Cortex of kidney (tissue), 1 donor: ENCODE data around the gene ZFP82.

Experiments
- DNase-seq: peaks from one replicate; lab custom pipeline; 2025; lab: John Stamatoyannopoulos, UW

ZFP82 gene

DNA sequence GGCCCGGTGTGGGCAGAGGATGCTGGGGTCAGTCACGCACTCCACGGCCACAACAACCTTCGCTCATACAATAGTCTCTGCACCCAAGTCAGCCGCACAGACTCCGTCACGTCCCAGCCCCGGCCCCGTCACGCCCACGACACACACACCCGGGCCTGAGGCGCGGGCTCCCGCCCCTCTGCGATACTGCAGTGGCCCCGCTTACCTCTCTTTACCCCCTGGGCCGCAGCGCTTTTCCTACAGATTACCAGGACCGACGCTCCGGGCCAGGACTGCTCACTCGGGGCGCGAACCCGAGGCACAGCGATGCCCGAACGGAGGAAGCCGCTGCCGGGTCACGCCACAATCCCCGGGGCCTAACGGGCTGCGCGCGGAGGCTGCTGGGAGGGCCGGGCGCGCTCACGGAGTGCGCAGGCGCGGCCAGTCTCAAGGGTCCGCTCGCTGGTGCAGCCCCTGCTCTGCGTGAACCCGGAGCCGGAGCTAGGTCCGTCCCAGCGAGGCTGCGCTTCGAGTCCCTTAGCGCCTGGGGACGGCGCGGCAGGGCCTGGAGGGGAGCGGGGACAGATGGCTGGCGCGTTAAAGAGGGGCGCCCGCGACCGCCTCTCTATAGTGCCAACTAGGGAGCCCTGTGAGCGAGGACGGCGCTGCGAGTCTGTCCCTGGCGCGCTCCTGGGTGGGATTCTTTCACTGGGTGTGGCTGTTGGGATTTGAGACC lies at the start of gene ZFP82:
TSS of gene ZFP82 (minus strand) at position 358 of the 715 bp plus-strand sequence. CDS start 8,855 bp downstream, outside the sequence.
- DNase-seq, result no peak

DNA sequence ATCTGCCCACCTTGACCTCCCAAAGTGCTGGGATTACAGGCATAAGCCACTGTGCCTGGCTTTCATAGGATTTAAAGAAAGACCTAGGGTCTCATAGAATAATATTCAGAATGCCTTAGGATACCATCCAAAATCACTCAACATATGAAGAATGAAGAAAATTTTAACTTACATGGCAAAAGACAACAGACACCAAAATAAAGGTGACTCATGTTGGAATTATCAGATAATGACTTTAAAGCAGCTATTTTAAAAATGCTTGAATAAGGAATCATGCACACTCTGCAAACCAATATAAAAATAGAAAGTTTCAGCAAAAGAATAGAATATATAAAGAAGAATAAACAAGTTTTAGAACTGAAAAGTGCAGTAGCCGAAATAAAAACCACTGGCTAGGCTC lies 41.6 kb upstream of the ZFP82 start:
- no peak for DNase-seq

DNA sequence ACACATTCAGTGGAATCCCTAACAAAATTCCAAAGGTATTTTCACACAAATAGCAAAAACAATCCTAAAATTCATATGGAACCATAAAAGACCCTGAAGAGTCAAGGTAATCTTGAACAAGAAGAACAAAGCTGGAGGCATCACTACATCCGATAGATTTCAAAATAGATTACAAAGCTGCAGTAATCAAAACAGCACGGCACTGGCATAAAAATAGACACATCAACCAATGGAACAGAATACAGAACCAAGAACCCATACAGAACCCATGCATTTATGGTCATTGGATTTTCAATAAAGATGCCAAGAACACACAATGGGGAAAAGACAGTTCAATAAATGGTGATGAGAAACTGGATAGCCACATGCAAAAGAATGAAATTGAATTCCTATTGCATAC lies 38.4 kb upstream of the ZFP82 start:
- no peak for DNase-seq

DNA sequence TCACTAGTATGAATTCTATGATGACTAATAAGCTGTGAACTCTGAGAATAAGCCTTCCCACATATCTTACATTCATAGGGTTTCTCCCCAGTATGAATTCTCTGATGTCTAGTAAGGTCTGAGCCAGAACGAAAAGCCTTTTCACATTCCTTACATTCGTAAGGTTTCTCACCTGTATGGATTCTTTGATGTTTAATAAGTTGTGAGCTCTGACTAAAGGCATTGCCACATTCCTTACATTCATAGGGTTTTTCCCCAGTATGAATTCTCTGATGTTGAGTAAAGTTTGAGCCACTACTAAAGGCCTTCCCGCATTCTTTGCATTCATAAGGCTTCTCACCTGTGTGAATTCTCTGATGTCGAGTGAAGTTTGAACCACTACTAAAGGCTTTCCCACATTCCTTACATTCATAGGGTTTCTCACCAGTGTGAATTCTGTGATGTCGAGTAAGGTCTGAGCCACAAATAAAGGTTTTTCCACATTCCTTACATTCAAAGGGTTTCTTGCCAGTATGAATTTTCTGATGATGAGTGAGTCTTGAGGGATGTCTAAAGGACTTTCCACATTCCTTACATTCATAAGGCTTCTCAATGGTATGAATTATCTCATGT lies 30.7 kb upstream of the ZFP82 start:
- DNase-seq, result no peak

DNA sequence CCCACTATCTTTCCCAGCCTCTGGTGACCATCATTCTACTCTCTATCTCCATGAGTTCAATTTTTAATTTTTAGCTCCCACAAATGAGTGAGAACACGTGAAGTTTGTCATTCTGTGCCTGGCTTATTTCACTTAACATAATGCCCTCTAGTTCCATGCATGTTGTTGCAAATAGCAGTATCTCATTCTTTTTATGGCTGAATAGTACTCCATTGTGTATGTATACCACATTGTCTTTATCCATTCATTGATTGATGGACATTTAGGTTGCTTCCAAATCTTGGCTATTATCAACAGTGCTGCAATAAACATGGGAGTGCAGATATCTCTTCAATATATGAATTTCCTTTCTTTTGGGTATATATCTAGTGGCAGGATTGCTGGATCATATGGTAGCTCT lies 22.9 kb upstream of the ZFP82 start:
- no peak for DNase-seq

DNA sequence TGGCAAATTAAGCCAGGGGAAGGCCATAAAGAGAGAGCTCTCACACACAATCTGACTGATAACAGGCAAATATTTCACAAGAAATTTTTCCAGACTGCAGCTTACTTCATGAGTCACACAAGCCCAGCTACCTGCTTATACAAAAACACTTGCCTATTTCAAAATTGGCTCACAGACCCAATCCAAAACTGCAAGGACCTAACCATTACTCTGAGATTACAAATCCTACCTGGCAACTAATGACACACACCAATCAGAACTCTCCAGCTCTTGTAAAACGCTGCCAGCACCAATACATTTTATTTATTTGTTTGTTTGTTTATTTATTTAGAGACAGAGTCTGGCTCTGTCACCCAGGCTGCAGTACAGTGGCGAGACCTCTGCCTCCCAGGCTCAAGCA lies 18.1 kb upstream of the ZFP82 start:
- no peak for DNase-seq

DNA sequence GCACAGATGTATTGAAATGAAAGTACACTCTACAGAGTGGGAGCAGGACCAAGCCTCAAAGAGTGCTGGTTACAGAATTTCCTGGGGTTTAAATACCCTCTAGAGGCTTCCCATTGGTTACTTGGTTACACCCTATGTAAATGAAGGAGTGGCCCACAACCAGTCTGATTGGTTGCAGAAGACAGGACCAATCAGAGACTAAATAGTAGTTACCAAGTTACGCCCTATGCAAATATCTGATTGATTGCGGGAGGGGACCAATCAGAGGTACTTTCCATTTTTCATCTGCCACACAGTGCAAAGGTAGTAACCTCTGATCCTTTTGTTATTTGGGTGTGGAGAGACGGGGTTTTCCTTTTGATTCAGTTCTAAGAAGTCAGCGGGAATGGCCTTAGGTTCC lies 5.5 kb upstream of the ZFP82 start:
- no peak for DNase-seq

DNA sequence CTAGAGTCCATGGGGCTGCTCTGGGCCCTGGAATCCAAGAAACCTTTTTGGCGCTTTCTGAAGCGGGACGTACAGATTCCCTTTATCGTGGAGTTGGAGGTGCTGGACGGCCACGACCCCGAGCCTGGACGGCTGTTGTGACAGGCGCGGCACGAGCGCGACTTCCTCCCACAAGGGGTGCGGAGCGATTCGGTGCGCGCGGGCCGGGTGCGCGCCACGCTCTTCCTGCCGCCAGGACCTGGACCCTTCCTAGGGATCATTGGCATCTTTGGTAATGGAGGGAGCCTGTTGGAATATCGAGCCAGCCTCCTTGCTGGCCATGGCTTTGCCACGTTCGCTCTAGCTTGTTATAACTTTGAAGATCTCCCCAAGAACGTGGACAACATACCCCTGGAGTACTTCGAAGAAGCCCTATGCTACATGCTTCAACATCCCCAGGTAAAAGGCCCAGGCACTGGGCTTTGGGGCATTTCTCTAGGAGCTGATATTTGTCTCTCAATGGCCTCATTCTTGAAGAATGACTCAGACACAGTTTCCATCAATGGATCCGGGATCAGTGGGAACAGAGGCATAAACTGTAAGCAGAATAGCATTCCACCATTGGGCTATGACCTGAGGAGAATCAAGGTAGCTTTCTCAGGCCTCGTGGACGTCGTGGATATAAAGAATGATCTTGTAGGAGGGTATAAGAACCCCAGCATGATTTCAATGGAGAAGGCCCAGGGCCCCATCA lies 3.5 kb upstream of the ZFP82 start:
- DNase-seq, result no peak

DNA sequence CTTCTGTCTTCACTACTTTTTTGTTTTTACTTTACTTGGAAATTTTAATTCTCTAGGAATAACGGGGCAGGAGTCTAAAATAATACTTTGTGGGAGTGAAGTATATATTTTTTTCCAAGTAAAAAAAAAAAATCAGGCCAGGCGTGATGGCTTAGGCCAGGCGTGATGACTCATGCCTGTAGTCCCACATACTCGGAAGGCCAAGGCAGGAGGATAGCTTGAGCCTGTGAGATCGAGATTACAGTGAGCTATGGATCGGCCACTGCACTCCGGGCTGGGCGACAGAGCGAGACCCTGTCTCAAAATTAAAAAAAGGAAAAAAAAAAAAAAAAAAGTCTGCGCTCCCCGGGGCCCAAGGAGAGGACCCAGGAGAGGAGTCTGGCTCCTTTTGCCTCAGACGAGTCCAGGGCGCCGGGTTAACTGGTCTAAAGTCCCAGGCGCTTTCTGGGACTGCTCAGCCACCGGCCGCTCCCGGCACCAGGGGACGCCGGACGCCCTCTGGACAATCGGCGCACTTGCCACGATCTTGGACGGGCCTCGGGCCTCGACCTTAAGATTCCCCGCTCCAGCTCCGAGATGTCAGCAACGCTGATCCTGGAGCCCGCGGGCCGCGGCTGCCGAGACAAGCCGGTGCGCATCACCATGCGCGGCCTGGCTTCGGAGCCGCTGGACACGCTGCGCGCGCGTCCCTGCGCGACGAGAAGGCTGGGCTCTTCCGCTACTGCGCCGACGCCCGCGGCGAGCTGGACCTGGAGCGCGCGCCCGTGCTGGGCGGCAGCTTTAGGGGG lies 2.7 kb upstream of the ZFP82 start:
- no peak for DNase-seq

DNA sequence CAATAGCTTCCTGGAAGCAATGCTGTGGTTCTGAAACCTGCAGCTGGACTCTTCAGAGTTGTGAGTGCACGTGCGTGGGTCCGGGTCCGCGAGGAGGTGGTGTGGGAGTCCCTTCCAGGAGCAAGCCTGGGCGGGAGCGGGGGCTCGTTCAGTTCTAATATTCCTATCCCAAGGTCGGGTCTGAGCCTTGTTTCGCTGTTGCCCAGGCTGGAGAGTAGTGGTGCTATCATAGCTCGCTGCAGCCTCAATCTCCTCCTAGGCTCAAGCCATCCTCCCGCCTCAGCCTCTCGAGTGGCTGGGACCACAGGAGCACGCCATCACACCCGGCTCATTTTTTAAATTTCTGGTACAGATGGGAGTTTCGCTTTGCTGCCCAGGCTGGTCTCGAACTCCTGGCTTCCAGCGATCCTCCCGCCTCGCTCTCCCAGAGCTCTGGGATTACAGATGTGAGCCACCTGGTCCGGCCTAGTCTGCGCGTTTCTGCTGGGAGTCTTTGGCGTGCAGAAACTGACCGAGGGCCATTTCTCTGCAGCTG lies 625 bp downstream of the ZFP82 start:
- DNase-seq, result no peak

DNA sequence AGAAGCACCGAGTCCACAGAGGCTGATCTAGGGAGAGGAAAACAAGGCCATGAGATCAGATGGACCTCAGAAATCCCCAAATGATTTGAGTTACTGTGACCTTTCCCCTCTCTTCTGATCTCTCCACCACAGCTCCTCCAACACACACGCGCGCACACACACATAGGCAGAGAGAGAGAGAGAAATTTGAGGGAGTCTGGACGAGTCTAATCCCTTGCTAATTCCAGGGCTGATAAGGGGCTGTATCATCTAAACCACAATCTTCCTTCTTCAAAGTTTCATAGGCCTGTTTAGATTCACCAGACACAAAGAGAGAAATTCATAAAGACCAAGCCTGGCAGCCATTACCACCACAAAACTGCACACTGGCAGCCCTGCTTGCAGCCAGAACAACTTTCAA lies 8.6 kb downstream of the ZFP82 start:
- no peak for DNase-seq

DNA sequence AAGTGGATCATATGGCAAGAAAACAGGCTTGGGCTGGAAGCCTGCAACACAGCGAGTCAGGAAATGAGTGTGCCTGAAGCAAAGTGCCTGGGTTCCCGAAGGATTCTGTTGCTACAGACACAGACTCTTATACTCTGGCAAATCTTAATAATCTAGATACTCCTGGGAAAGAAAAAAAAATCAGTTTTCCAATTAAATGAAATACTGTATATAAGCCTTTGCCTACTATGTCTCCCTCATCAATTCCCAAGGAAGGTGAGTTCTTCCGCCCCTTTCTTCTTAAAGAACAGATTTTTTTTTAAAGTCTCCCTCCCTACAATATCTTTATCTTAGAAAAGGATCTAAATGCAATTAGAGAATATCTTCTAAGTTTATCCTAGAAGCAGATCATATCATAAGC lies 10.3 kb downstream of the ZFP82 start:
- no peak for DNase-seq

DNA sequence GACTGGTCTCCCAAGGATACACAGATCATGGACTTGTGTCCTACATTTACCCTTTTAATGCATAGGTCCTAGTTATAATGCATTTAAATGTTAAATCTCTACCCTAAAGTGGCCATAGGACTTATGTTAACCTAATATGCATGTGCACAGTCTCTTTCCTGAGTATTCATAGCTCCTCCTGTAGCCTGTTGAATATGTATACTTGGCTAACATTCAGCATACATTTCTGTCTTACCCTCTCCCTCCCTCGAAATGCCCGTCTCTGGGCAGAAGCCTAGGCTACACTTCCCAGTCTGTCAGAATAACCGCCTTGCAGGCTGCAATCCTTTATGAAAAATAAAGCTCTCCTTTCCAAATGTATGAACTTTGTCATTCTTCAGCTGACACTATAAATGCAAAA lies 13.9 kb downstream of the ZFP82 start:
- no peak for DNase-seq

DNA sequence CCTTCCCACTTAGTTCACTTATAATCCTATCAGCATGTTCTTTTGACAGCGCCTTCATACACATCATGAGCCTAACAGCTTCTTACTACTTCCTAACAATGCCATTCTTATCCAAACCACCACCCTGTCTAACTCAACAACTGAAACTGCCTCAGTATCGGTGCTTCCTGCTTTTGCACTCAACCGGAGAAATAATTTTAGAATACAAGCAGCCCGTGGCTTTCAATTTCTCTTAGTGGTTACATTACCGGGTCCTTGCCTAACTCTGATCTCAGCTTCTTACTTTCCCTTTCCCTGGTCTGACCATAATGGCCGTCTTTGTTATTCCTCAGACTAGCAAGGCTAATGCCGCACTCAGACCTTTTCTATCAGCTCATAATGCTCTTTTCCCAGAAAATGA lies 17.0 kb downstream of the ZFP82 start:
- DNase-seq, result no peak

DNA sequence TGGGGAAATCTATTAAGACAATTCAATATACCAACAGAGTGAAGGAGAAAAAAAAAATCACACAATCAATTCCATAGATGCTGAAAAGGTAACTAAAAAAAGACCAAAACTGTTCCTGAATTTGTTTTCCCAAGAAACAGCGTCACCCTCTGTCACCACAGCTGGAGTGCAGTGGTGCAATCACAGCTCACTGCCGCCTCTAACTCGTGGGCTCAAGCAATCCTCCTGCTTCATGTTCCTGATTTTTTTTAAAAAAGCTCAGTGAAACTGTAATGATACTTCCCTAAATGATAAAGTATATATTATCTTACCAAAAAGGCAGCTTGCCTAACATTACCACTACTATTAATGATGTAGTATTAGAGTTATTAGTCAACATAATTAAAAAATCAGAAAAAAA lies 19.9 kb downstream of the ZFP82 start:
- DNase-seq, result no peak

DNA sequence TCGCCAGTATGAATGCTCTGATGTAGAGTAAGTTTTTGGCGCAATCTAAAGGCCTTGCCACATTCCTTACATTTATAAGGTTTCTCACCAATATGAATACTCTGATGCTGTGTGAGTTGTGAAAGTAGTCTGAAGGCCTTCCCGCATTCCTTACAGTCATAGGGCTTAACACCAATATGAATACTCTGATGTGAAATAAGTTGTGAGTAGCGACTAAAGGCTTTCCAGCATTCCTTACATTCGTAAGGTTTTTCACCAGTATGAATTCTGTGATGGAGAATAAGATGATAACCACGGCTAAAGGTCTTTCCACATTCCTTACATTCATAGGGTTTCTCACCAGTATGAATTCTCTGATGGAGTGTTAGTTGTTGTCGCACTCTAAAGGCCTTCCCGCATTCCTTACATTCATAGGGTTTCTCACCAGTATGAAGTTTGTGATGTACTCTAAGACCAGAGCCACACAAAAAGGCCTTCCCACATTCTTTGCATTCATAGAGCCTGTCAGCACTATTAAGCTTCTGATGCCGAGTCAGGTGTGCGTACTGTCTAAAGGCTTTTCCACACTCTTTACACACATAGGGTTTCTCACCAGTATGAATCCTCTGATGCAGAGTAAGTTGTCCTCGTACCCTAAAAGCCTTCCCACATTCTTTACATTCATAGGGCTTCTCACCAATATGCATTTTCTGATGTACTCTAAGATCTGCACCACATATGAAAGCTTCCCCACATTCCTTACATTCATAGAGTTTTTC lies 25.3 kb downstream of the ZFP82 start:
- no peak for DNase-seq

DNA sequence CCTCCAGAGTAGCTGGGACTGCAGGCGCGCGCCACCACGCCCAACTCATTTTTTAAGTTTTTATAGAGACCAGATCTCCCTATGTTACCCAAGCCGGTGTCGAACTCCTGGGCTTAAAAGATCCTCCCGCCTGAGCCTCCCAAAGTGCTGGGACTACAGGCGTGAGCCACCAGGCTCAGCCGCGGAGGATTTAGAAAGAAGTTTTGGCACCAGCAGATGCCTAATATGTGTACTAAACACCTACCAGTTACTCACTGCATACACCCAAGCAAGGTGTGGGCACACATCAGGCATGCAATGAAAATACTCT lies 39.0 kb downstream of the ZFP82 start:
- DNase-seq, result no peak

DNA sequence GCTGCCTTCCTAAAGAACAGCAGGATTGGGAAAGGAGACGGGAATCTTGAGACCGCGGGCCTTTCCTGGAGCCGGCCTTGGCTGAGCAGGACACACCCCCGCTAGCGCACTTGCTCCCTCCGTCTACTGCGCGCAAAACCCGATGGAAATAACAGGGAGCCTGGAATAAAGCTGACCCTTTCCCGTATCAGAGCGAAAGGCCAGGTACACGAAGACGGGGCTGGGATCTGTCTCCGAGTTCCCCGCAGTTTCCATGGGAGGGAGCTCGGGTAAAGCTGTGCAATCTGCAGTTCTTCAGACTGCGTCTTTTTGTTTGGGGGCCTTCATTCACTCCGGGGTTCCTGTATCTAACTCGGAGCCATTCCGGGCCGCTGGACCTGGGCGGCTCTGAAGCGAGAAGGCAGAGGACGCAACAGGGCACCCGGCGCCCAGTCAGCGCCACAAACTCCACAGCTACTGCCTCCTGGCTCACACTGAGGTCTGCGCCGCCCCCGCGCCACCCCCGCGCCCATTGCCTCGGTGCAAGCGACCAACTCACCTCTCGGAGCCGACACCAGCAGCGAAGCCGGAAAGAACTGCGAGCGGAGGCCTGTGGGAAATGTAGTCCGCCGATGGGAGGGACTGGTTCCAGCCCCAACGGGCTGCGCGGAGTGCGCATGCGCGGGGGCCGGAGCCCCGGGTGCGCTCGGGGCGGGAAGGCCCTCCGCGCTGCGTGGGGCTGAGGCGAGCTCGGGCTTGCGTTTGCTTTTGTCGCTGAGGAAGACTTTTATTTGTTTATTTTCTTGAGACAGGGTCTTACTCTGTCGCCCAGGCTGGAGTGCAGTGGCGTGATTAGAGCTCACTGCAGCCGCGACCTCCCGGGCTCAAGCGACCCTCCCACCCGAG lies 39.6 kb downstream of the ZFP82 start, which contains the start of gene ZFP14:
TSS of gene ZFP14 (minus strand) at position 577 of the 885 bp plus-strand sequence. CDS start 11,309 bp downstream, outside the sequence.
- peak; percentile 56 for DNase-seq

DNA sequence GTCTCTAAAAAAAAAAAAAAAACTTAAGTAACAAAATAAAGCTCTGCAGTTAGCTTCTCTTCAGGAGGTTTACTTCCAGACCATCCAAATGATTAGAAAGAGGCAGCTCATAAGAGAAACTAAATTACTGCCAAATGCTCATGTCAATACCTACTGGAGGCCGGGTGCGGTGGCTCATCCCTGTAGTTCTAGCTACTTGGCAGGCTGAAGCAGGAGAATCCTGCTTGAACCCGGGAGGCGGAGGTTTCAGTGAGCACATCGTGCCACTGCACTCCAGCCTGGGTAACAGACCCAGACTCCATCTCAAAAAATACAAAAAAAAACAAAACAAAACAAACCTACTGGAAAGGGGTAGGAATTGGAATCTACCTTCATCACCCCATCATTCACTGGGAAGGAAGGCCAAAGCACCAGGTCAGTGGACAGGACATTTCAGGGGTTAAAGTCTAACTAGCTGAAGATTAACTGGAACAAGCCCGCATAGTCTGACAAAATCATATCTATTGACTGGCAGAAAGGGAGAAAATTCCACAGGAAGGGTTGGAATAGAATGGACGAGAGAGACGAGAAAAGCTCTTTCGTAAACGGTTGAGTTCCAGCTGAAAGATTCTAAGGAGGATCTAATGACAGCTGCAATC lies 40.8 kb downstream of the ZFP82 start:
- no peak for DNase-seq

DNA sequence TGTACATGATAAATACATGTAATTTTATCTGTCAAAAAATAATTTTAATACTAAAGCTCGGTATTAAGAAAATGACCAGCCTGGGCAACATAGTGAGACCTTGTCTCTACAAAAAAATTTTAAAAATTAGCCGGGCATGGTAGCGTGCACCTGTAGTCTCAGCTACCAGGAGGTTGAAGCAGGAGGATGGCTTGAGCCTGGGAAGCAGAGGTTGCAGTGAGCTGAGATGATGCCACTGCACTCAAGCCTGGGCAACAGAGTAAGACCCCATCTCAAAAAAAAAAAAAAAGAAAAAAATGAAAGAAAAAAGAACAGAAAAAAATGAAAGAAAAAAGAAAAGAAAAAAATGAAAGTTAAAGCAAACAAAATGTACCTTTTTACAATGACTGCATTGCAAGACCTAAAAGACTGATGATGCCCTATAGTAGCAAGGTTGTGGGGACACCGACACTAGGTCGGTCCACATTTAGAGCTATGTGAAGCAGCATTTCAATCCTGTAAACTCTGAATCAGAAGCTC lies 44.7 kb downstream of the ZFP82 start:
- no peak for DNase-seq
